Frontal cortex (tissue), 4 donors: ENCODE measurements around the gene PPM1B. TPM values are rescaled to one million over a fixed set of nuclear protein-coding genes. Genes with fewer than 3 reads are reported as not detected.
"Not testable (repeated sequence)": the region's sequence is repeated elsewhere in the genome, so short reads cannot be mapped to it uniquely, and the experiment has no call there.

Experiments used
- DNase-seq, 2 donors: peaks; one replicate each; pipeline ENCODE4 v3.0.0; 2012; ENCODE audit warnings: low spot score in 2 of 2
- FAIRE-seq: peaks from 2 replicates; lab custom pipeline; 2012; peaks lifted over from hg19 to GRCh38; lab: Jason Lieb, UNC
- total RNA-seq: library from RNA; depleted of rRNA; stranded (reverse); fragments of >200 nt; gene quantifications from one replicate; pipeline ENCODE4 v1.2.3, GENCODE V29; 2014
- donor health status: control.
- donor health status: control.
- donor health status: control.

PPM1B gene
- 66.4 TPM for total RNA-seq

DNA sequence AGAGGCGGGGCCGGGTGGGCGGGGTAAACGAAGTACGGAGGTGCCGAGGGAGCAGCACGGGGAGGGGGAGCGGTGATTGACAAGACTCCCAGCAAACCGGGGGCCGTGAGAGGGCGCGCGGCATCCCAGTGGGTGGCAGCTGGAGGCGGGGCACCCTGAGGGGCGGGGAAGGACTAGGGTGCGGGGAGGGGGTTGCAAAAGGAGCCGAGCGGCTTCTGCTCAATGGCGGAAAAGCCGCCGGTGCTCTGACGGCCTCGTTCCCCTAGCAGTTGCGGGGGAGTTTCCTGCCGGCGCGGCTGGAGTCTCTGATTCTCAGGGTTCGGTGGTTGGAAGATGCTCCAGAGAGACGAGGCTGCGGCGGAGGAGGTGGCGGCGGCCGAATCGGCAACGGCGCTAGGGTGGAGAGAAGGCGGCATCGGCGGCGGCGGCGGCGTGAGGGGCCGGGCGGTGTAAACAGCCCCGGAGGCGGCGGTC, at the start of gene PPM1B:
PPM1B (plus strand) TSS at position 195 of the 474 bp plus-strand sequence. CDS start 32,325 bp downstream, outside the sequence.
- FAIRE-seq (no peak), DNase-seq (peak; percentile 96 to 97)

DNA sequence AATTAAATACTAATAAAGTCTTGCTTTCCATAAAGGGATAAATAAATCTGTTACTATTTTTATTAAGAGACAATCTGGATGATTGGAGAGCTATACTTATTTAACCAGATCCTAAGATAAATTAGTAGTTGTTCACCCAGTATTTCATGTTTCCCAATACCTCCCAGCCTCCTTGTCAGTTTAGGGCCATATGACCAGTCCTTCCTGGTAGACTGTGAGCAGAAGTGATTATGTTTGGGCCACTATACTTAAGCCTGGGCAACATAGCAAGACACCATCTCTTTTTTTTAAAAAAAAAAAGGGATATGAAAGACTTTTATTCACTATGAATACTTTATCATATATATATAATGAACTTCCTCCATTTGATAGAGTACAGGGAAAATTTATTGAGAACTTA, 48.8 kb upstream of the PPM1B start:
- DNase-seq (no peak), FAIRE-seq (no peak)

DNA sequence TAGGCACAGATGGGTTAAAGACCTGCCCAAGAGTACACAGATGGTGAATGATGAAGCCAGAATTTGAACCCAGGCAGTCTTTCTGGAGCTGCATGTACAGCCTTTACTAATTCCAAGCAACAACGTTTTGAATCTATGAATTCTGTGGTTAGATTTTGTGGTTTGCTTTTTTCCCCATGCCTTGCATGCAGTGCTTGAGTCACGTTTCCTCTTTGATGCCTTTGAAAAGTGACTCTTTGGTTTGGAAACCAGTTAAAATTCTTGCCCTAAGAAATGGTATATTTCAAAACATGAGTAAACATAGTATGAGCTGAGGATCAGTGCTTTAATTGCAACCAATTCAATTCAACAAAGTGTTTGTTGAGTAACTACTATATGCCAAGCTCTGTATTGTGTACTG, 48.2 kb upstream of the PPM1B start:
- no peak for DNase-seq
- no peak for FAIRE-seq

DNA sequence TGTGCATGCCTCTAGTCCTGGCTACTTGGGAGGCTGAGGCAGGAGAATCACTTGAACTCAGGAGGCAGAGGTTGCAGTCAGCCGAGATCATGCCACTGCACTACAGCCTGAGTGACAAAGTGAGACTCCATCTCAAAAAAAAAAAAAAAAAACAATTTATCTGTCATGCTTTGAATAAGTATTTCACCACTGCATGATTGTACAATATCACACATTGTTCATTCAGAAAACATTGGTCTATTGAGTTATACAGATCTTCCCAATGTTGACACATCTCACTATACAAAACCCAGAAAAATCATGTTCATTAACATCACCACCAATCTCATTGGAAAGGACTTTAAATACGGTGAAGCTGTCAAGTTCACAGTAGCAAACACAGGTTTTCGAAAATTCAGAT, 46.8 kb upstream of the PPM1B start:
- DNase-seq = peak in 1 of 2 donors; percentile 17
- no peak for FAIRE-seq

DNA sequence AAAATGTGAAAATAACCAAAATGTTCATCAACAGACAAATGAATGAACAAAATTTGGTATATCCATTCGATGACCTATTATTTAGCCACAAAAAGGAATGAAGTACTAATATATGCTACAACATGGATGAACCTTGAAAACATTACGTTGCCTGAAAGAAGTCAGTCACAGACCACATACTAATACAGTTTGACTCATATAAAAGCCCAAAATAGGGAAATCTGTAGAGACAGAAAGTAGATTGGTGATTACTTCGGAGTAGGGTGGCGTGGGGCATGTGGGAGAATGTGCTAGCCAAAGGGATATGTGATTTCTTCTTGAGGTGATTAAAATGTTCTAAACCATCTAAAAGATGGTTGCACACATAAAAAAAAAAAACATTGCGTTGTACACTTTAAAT, 44.2 kb upstream of the PPM1B start:
- DNase-seq (no peak), FAIRE-seq (no peak)

DNA sequence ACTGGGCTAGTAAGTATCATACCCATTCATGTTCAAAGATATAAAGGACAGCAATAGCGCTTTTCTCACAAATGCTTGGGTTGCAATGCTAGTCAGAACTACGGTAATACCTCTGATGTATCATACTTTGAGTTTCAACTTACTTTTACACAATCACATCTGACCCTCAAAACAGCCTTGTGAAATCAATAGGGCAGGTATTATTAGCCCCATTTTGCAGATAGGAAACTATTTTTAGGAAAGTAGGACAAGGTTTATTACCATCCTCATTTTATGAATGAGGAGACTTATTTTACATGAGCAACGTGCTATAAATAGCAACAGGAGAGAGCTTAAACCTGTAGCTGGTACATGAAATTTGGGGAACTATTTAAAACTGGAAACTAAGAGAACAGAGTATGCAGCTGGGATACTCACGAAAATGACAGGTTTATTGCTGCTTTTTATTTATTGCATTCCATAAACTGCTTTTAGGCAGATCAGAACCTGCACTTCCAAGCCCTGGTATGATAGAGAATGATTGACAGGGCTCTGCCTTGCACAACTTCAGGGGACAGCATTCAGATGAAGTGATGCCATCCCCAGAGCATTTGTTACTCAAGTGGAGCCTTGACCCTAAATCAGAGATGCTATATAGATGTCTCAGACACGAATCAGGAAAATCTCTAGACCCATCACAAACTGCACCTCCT, 42.4 kb upstream of the PPM1B start:
- DNase-seq (no peak), FAIRE-seq (no peak)

DNA sequence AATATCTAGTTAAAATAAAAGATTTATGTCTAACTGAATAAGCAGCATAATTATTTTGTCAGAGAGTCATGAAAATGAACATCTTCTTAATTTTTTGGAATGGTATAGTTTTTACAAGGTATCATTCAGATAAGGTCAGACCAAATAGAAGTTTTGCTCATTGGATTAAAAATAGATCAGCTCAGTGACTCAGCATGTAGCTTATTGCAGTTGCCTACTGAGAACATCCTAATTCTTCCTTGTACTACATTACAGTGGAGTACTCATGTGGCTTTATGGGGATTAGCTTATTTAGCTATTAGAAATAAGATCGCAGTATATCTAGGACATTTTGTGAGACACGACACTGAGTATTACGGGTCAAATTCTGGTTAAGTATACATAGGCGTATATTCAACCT, 38.2 kb upstream of the PPM1B start:
- DNase-seq = no peak
- no peak for FAIRE-seq

DNA sequence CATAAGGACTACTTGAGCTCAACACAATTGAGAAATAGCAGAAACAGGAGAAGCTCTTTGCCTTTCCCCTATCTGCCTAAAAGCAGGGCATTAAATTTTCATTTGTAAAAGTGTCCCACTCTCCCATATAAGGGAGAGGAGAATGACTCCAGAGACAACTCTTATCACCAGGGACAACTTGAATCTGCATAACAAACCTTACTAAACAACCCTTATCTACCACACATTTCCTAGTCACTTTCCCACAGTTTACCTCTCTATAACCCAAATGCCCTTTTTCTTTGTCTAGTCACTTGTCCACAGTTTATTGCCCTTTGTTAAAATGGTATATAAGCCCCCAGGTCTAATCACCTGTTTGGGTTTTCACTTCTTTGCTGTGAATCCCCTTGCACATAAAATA, 37.5 kb upstream of the PPM1B start:
- no peak for FAIRE-seq
- DNase-seq = no peak

DNA sequence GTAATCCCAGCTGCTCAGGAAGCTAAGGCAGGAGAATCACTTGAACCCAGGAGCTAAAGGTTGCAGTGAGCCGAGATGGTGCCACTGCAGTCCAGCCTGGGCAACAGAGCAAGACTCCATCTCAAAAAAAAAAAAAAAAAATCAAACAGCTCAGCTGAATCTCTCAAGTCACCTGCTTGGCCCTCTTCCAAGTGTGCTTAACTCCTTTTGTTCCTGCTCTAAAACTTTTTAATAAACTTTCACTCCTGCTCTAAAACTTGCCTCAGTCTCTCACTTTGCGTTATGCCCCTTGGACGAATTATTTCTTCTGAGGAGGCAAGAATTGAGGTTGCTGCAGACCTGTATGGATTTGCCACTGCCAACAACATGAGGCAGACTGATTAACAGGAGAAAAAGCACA, 35.1 kb upstream of the PPM1B start:
- not testable (repeated sequence) for FAIRE-seq

DNA sequence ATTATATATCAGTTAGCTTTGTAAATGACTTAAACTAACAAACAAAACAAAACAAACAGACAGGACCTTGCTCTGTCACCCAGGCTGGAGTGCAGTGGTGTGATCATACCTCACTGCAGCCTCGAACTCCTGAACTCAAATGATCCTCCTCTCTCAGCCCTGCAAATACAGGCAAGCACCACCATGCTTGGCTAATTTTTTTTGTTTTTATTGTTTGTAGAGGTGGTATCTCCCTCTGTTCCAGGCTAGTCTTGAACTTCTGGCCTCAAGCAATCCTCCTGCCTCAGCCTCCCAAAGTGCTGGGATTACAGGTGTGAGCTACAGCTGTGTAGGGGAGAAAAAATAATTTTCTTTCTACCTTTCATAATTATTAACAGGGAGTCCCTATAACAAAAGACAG, 33.8 kb upstream of the PPM1B start:
- FAIRE-seq = no peak
- no peak for DNase-seq

More for the DNA sequence above, 35.1 kb upstream of the PPM1B start:
- not testable (repeated sequence) for DNase-seq

DNA sequence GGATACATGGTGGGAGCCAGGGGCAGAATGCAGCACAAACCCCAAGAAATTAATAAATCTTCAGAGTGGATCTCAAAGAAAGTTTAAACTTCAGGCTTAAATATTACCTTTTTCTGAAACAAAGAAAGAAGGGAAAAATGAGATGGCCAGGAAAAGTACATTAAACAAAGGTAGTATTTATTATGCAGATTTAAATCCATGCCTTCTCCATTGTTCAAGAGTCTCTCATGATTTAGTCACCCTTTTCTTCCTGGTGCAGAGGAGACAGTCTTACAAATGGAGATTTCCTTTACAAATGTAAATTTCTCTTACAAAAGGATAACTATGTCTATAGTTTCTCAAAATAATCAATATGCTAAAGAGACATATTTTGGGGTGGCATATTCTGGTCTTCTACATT, 33.4 kb upstream of the PPM1B start:
- DNase-seq (no peak), FAIRE-seq (no peak)

DNA sequence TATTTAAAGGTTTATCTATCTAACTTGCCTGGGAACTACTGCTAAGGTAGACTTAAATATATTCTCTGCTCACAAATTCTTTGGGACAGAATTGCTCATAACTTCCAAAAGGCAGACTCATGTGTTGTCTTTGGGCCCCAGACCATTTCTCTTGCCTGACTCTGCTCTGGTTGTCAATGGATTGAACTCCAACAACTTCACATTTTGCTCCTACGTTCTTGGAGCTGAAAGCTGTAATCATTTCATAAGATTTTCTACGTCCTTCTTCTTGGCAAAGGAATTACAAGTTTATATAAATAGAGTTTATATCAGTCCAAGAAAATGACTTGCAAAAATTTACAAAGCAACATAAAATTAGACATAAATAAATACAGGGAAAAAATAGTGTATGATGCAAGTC, 32.9 kb upstream of the PPM1B start:
- DNase-seq (no peak), FAIRE-seq (no peak)

DNA sequence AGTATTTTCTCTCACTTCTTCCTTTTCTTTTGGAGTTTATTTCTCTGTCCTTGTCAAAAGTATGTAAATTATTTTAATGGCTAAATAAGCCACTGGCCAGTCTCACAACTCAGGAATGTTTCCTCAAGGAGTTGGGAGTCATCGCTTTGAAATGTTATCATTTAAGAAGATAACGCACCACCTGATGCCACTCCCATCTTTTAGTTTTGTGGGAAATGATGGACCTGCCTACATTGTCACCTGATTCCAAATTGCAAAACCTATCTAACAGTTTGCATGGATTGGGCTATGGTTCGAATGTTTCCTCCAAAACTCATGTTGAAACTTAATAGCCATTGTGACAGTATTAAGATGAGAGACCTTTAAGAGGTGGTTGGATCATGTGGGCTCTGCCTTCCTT, 32.4 kb upstream of the PPM1B start:
- FAIRE-seq (no peak), DNase-seq (no peak)

DNA sequence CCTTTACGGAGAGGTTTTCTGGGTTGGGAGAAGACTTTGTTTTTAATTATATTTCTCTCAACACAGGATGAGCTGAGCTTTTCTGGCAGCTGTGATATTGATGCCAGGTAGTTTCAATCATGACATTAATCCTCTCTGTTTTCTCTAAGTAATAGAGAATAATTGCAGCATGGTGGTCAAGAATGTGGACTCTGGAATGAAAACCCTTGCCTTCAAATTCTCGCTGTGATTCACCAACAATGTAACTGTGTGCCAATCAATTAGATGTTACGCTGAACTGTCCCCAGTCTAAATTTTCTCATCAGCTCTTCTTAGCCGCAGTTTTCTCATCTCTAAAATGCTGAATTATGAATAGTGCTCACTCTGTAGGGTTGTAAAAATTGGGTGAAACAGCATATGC, 31.6 kb upstream of the PPM1B start:
- DNase-seq (no peak), FAIRE-seq (no peak)

DNA sequence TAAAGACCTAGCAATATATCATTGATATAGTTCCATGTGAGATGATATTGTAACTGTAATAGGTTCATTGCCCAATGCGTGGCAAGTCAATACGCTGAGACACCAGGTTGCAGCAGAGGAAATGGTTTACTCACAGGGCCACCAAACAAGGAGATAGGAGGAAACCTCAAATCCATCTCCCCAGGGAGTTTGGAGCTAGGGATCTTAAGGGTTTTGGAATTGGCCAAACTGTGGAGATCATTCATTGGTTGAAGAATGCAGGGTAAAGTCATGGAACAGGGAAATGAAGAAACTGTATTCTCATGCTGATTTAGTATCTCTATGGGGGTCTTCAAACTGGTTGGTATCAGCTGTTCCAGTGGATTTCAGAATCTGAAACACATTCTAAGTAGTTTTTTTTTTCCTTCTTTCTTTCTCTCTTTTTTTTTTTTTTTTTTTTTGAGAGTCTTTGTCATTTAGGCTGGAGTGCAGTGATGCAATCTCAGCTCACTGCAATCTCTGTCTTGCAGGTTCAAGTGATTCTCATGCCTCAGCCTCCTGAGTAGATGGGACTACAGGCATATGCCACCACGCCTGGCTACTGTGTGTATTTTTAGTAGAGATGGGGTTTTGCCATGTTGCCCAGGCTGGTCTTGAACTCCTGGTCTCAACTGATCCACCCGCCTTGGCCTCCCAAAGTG, 30.7 kb upstream of the PPM1B start:
- no peak for DNase-seq
- no peak for FAIRE-seq

DNA sequence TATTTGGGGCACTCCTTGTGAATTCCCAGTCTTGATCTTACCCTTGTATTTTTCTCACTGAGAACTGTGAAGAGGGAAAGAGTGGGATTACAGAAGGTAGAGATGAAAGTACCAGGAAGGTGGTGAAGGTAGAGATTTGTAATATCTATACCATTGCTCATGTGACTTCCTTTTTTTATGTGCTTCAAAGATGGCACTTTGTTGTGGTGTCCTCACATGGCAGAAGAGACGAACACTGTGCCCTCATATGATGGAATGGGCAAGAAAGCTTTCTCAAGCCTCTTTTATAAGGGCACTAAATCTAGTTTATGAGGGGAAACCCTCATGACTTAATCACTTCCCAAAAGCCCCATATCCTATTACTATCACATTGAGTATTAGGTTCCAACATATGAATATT, 28.9 kb upstream of the PPM1B start:
- no peak for FAIRE-seq
- no peak for DNase-seq

DNA sequence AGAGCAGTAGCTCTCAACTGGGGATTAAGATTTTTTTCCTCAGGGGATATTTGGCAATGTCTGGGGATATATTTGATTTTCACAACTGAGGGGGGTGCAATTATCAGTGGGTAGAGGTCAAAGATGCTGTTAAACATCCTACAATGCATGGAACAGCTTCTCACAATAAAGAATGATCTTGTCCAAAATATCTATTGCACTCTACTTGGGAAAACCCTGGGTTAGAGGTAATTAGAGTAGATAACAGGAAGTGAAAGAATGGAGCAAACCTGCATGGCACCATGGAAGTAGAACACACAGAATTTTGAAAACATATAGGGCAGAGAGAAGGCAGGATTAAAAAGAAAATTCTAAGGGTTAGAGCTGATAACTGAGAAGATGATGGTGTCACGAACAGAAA, 26.4 kb upstream of the PPM1B start:
- FAIRE-seq (no peak), DNase-seq (no peak)

DNA sequence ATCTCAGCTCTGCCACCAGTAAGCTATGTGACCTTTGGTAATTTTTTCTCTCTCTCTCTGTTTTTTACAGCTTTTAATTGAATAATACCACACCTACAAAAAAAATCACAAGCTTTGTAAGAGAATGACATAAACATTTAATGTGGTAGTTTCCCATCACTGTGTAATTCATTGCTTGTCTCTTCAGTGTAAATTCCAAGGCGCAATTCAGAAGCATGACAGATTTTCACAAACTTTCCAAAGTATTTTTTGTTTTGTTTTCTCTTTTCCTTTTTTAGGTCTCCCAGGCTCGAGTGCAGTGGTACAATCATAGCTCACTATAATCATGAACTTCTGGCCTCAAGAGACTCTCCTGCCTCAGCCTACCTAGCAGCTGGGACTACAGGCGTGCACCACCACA, 25.0 kb upstream of the PPM1B start:
- no peak for FAIRE-seq
- no peak for DNase-seq

DNA sequence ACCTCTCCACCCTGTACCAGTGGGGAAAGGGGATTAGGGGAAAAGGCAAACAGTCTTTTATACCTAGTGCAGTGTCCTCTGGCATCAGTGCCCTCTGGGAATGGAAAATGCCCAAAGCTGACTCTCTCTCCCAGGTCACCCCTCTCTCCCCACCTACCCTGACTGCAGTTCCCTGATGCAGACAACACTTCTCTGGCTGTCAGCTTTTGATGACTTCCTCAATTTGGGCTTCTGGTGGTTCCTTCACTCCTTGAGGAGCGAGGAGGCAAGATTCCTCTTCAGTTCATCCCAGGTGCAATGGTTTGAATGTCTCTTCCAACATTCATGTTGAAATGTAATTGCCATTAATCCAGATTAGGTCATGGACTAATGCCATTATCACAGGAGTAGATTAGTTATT, 19.7 kb upstream of the PPM1B start:
- DNase-seq (no peak), FAIRE-seq (no peak)

DNA sequence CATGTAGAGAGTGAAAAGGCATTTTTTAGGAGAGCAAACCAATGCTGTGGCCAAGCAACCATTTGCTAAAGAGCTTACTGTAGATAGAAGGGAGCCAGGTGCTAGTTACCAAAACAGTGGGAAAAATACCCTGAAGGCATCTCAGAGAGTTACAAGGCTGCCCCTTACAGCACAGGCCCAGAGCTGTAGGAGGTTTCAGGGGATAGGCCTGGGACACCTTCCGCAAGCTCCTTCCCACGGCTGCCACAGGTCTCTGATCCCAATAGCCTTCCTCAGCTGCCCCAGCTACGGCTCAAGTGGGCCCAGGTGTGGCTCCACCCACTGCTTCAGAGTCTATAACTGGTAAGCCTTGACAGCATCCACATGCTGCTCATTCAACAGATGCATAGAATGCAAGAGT, 18.2 kb upstream of the PPM1B start:
- FAIRE-seq (no peak), DNase-seq (no peak)

DNA sequence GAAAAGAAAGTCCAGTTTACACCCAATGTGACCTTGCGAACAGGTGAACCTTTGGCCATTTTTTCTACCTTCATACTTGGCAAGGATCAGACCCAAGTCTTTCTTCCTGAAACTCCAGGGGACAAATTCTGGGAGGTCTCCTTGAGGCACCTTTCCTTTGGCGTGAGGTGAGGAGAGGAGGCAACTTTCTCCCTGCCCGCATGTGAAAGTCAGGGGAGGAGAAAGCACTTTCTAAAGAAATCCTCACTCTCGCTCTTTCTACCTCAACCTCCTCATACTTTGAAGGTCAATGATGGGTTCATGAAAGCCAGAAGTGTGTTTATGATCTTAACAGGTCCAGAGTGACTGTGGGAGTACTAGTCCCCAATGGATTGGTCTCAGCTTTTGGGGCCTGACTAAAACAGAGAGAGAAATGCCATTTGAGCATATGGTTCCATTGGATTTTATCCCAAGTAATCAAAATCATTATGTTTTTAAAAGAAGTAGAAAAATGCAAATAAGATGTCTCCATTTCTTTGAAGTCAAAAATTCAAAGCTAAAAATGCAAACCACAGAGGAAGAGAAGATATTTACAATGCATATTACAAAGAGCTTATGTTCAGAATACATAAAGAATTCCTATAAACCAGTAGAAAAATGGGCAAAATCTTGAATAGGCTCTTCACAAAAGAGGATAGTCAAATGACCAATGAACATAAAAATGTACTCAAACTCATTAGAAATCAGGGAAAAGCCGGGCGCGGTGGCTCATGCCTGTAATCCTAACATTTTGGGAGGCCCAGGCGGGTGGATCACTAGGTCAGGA, 15.6 kb upstream of the PPM1B start:
- DNase-seq = no peak
- no peak for FAIRE-seq
